ENCODE results near the gene TIGD4.

Gene TIGD4

DNA sequence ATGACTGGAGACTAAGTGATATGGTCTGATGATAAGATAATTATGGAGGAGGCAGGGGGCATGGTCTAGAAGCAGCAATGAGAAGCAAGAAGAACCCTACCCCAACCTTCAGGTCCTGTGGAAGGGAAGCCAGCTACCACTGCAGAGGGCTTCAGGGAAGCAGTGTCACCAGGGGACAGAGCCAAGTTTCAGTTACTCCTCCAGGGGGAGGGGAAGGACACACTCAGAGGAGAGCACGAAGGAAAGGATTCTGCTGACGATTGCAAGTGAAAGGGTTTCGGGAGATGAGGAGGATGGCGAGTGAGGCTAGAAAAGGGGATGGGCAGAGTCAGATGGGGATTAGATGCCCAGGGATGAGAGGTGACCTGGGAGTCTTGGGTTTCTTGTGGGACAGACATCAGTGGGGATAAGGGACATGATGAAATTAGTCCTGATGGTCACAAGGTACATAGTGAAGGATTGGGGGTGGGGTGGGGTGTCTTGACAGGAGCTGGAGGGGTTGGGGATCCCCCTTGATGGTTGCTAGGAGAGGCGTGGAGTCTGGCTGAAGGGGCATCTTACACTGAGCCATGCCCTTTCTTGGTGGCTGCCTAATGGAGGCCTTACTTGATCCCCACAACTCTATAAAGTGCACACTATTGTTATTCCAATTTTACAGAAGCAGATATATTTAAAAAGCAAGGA is 45.4 kb downstream of the TIGD4 start:
- DNase-seq = no peak
- in situ Hi-C loops (cut with MboI; ENCODE audit: low pct_unique_long_range_greater_than_20kb, low sequenced_read_pairs) = no loop called here

DNA sequence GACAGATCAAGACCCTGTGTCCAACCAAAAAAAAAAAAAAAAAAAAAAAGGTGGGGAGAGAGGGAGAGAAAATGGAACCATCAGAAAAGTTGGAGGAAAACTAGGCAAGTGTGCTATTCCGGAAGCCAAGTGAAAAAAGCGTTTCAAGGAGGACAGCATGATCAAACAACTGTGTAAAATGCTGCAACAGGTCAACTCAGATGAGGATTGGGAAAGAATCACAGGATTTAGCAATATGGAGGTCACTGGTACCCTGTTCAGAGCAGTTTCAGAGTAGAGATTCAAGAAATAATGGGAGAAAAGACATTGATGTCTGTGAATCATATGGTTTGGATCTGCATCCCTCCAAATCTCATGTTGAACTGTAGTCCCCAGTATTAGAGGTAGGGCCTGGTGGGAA is 47.5 kb downstream of the TIGD4 start:
- in situ Hi-C loops (cut with MboI; ENCODE audit: low pct_unique_long_range_greater_than_20kb, low sequenced_read_pairs) = no loop called here
- no peak for DNase-seq

DNA sequence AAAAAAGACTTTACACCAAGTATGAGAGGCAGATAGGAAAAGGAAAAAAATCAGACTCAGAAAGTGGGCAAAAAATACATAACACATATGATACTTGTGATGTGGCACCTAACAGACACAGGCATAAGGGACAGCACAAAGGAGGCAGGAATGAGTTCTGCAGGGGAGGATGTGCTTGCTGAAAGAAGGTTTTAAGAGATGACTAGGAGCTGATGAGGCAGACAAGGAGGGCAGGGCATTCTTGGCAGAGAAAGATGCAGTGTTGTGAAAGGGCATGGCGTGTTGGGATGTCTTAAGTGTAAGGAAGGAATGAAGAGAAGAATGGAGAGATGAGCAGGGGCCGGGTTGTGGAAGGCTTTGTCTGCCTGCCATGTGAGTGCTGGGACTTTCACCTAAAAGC is 50.1 kb downstream of the TIGD4 start:
- DNase-seq = no peak
- in situ Hi-C loops (cut with MboI; ENCODE audit: low pct_unique_long_range_greater_than_20kb, low sequenced_read_pairs) = no loop called here

DNA sequence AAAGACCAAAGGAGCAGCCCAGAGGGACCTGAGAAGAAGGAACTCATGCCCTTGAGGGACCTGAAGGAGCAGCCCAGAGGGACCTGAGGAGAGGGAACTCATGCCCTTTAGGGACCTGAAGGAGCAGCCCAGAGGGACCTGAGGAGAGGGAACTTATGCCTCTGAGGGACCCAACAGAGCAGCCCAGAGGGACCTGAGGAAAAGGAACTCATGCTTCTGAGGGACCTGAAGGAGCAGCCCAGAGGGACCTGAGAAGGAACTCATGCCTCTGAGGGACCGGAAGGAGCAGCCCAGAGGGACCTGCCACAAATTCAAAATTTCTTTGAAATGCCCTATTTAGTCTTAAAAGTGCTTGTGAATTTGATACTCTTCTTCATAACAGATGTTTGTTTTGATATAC is 51.2 kb downstream of the TIGD4 start:
- in situ Hi-C loops (cut with MboI; ENCODE audit: low pct_unique_long_range_greater_than_20kb, low sequenced_read_pairs) = no loop called here
- no peak for DNase-seq

DNA sequence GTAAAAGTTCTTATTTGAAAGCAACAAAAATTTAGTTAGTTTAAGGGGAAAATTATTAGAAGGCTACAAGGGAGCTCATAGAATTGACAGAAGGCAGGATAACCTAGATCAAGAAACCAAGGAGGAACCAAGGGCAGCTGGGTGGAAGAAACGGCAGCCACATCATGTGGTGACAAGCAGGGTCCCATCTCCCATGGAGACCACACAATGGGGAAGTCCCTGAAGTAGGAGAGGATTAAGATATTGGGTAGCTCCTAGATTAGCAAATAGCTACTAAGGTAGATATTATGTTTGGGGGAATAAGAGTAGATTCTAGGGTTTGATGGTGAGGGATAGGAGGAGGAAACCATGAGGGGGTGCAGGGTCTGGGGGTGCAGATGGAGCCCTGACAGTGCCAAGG is 51.7 kb downstream of the TIGD4 start:
- peak; percentile 26 for DNase-seq
- in situ Hi-C loops (cut with MboI; ENCODE audit: low pct_unique_long_range_greater_than_20kb, low sequenced_read_pairs) = no loop called here

DNA sequence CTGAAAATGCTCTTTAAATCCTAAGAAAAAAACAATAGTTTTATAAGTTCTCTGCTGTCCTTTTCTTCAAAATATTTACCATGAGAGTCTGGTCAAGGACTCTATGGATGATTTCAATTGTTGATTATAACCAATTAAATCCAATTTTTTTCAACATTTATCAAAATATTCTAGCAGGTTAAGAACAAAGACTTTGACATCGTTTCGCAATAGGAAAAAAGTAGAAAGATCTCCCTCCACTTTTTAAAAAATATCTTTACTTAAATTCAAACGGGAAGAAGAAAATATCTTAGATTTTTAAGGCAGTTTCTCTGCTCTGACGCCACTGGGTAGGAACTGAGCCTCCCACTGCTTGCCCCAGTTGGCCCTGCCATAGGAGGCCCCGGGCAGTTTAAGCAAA is 55.0 kb downstream of the TIGD4 start:
- no peak for DNase-seq
- in situ Hi-C loops (cut with MboI; ENCODE audit: low pct_unique_long_range_greater_than_20kb, low sequenced_read_pairs) = no loop called here

DNA sequence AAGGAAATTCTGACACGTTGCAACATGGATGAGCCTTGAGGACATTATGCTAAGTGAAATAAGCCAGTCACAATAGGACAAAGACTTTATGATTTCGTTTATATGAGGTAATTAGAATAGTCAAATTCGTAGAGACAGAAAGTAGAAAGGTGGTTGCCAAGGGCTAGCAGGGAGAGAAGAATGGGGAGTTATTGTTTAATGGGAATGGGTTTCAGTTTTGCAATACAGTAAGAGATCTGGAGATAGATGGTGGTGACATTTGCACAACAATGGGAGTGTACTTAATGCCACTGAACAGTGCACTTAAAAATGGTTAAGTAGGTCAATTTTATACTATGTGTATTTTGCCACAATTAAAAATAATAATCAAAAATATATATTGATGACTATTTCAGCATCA is 56.3 kb downstream of the TIGD4 start:
- in situ Hi-C loops (cut with MboI; ENCODE audit: low pct_unique_long_range_greater_than_20kb, low sequenced_read_pairs) = no loop called here
- no peak for DNase-seq

DNA sequence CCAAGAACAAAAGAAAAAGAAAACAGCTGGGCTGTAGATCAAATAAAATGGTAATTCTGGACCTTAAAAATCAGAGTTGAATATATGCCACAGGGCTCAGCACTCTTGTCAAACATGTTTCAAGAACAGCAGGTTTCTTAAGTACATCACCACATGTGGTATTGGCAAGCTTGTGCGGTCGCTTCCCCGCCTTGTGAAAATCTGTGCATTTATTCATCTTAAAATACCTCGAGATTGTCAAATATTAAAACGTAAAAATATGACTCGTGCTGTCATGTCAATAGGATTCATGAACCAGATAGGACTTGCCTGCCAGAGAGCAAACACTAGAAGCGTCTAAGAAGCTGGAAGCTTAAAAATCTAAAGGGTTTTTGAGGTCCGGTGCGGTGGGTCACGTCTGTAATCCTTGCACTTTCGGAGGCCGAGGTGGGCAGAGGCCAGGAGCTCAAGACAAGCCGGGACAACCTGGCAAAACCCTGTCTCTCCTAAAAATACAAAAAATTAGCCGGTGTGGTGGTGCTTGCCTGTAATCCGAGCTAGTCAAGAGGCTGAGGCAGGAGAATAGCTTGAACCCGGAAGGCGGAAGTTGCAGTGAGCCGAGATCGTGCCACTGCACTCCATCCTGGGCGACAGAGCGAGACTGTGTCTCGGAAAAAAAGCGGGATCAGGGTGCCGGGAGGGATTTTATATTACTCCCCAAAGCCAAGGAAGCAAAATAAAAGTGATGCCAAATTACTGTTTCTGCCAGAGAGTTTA is 59.6 kb downstream of the TIGD4 start:
- no peak for DNase-seq
- in situ Hi-C loops (cut with MboI; ENCODE audit: low pct_unique_long_range_greater_than_20kb, low sequenced_read_pairs) = no loop called here

Measured in KBM-7 (cell line).